HAP-1 (cell line): ENCODE data around the gene CLP1.
A peak's percentile ranks its signal among the peaks of the same experiment; 100 is the strongest.
"Not testable (repeated sequence)": the region's sequence is repeated elsewhere in the genome, so short reads cannot be mapped to it uniquely, and the experiment has no call there.

Experiments
- DNase-seq, 2 experiments: peaks; one replicate each; pipeline ENCODE4 v3.0.0-alpha.2; 2016 to 2020; ENCODE audit warnings: low spot score in 2 of 2
- H3K27me3 ChIP-seq: fragments of 250-450 bp; sonication (Bioruptor Pico); 2 replicates; pipeline ENCODE4 v1.5.1; 2020; ENCODE audit warnings: low read depth, mild to moderate bottlenecking, moderate library complexity
- H3K36me3 ChIP-seq: fragments of 250-450 bp; sonication (Bioruptor Pico); replicated peaks from 2 replicates; pipeline ENCODE4 v1.5.1; 2020; ENCODE audit warnings: mild to moderate bottlenecking
- H3K4me1 ChIP-seq: fragments of 250-450 bp; sonication (Bioruptor Pico); 2 replicates; pipeline ENCODE4 v1.5.1; 2020; ENCODE audit warnings: mild to moderate bottlenecking
- H3K4me3 ChIP-seq: fragments of 250-450 bp; sonication (Bioruptor Pico); 2 replicates; pipeline ENCODE4 v1.5.1; 2020; ENCODE audit warnings: mild to moderate bottlenecking, moderate library complexity
- H3K9me3 ChIP-seq: fragments of 250-450 bp; sonication (Bioruptor Pico); 2 replicates; pipeline ENCODE4 v1.5.1; 2020; ENCODE audit warnings: mild to moderate bottlenecking, moderate library complexity
- in situ Hi-C: fragments of 300-500 bp; cut with MboI; formaldehyde crosslinking; loops from 3 replicates; pipeline ENCODE4 v1.14.3; 2020; ENCODE audit warnings: low sequenced_read_pairs, inconsistent platforms, mixed read lengths

The CLP1 gene

GRCh38 chr11:57646194-57646798 lies 11.3 kb upstream of the CLP1 start:
- peaks cover 25% of the 10 kb centered on the region for H3K27me3 ChIP-seq
- no peak for DNase-seq
- no peak overlapping the region for H3K4me3 ChIP-seq
- in situ Hi-C loops: no loop called here
- H3K36me3 ChIP-seq: peaks cover 15% of the 10 kb centered on the region
- peaks cover 5% of the 10 kb centered on the region; the same call in 1 of the 2 replicates for H3K4me1 ChIP-seq
- H3K9me3 ChIP-seq: no peaks in the 10 kb centered on the region; the same call in 1 of the 2 replicates

GRCh38 chr11:57646799-57647303 lies 10.7 kb upstream of the CLP1 start:
- H3K27me3 ChIP-seq: peaks cover 25% of the 10 kb centered on the region
- in situ Hi-C loops: no loop called here
- peaks cover 9% of the 10 kb centered on the region for H3K36me3 ChIP-seq
- no peaks in the 10 kb centered on the region; the same call in 1 of the 2 replicates for H3K9me3 ChIP-seq
- H3K4me3 ChIP-seq: no peak overlapping the region
- peaks cover 5% of the 10 kb centered on the region; the same call in 1 of the 2 replicates for H3K4me1 ChIP-seq
- no peak for DNase-seq

GRCh38 chr11:57647372-57647771 lies 10.2 kb upstream of the CLP1 start:
- H3K9me3 ChIP-seq: no peaks in the 10 kb centered on the region; the same call in 1 of the 2 replicates
- H3K4me3 ChIP-seq: no peak overlapping the region
- no peak for DNase-seq
- in situ Hi-C loops: no loop called here
- H3K27me3 ChIP-seq: peaks cover 25% of the 10 kb centered on the region
- peaks cover 6% of the 10 kb centered on the region for H3K36me3 ChIP-seq
- peaks cover 5% of the 10 kb centered on the region; the same call in 1 of the 2 replicates for H3K4me1 ChIP-seq

GRCh38 chr11:57647960-57648800 lies 9.4 kb upstream of the CLP1 start:
- DNase-seq: no peak
- H3K4me3 ChIP-seq: no peak overlapping the region
- peaks cover 6% of the 10 kb centered on the region for H3K36me3 ChIP-seq
- H3K4me1 ChIP-seq: peaks cover 5% of the 10 kb centered on the region; the same call in 1 of the 2 replicates
- no peaks in the 10 kb centered on the region; the same call in 1 of the 2 replicates for H3K9me3 ChIP-seq
- H3K27me3 ChIP-seq: peaks cover 25% of the 10 kb centered on the region
- in situ Hi-C loops: no loop called here

- Histone ChIP-seq H3K4me1 (peaks cover 5% of the 10 kb centered on the region; the same call in 1 of the 2 replicates), H3K9me3 (no peaks in the 10 kb centered on the region; the same call in 1 of the 2 replicates), H3K27me3 (peaks cover 25% of the 10 kb centered on the region), H3K4me3 (no peak overlapping the region), H3K36me3 (peaks cover 6% of the 10 kb centered on the region)
- in situ Hi-C loops: no loop called here
- peak in 1 of 2 experiments; percentile 46 for DNase-seq
Measured at GRCh38 chr11:57648801-57649735, 8.5 kb upstream of the CLP1 start.

GRCh38 chr11:57649826-57650738 lies 7.5 kb upstream of the CLP1 start, which contains the start of gene YPEL4:
YPEL4 (minus strand) TSS chr11:57649912; CDS start chr11:57647107, 2,805 bp downstream.
- Histone ChIP-seq H3K4me1 (peaks cover 5% of the 10 kb centered on the region; the same call in 1 of the 2 replicates), H3K4me3 (no peak within 1 kb of the TSS), H3K27me3 (peaks cover 25% of the 10 kb centered on the region), H3K36me3 (peaks cover 6% of the 10 kb centered on the region), H3K9me3 (no peaks in the 10 kb centered on the region; the same call in 1 of the 2 replicates)
- in situ Hi-C loops: no loop called here
- peak in 1 of 2 experiments; percentile 43 for DNase-seq

GRCh38 chr11:57650739-57651090 lies 6.8 kb upstream of the CLP1 start:
- H3K4me1 ChIP-seq: peaks cover 5% of the 10 kb centered on the region; the same call in 1 of the 2 replicates
- H3K36me3 ChIP-seq: peaks cover 6% of the 10 kb centered on the region
- in situ Hi-C loops: no loop called here
- H3K27me3 ChIP-seq: peaks cover 25% of the 10 kb centered on the region
- H3K9me3 ChIP-seq: no peaks in the 10 kb centered on the region
- no peak for DNase-seq
- H3K4me3 ChIP-seq: no peak overlapping the region

DNA sequence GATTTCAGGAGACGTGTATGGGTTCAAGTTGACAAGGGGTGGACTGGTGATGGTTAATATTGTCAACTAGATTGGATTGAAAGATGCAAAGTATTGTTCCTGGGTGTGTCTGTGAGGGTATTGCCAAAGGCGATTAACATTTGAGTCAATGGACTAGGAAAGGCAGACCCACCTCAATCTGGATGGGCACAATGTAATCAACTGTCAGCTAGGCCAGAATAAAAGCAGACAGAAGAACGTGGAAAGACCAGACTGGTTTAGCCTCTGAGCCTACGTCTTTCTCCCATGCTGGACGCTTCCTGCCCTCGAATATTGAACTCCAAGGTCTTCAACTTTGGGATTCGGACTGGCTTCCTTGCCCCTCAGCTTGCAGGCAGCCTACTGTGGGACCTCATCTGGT lies 6.2 kb upstream of the CLP1 start:
- no peaks in the 10 kb centered on the region for H3K9me3 ChIP-seq
- no peak for DNase-seq
- H3K36me3 ChIP-seq: peaks cover 3% of the 10 kb centered on the region
- in situ Hi-C loops: no loop called here
- H3K4me3 ChIP-seq: no peak overlapping the region
- peaks cover 25% of the 10 kb centered on the region for H3K27me3 ChIP-seq
- peaks cover 7% of the 10 kb centered on the region for H3K4me1 ChIP-seq

DNA sequence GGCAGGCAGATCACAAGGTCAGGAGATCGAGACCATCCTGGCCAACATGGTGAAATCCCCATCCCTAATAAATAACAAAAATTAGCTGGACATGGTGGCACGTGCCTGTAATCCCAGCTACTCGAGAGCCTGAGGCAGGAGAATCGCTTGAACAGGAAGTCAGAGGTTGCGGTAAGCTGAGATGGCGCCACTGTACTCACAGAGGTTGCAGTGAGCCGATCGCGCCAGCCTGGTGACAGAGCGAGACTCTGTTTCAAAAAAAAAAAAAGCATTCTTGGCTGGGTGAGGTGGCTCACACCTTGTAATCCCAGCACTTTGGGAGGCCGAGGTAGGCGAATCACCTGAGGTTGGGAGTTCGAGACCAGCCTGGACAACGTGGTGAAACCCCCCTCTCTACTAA lies 5.3 kb upstream of the CLP1 start:
- DNase-seq, H3K9me3 ChIP-seq, H3K36me3 ChIP-seq, H3K4me3 ChIP-seq, in situ Hi-C loops: not testable (repeated sequence)
- Histone ChIP-seq H3K27me3 (peaks cover 25% of the 10 kb centered on the region), H3K4me1 (peaks cover 15% of the 10 kb centered on the region)

DNA sequence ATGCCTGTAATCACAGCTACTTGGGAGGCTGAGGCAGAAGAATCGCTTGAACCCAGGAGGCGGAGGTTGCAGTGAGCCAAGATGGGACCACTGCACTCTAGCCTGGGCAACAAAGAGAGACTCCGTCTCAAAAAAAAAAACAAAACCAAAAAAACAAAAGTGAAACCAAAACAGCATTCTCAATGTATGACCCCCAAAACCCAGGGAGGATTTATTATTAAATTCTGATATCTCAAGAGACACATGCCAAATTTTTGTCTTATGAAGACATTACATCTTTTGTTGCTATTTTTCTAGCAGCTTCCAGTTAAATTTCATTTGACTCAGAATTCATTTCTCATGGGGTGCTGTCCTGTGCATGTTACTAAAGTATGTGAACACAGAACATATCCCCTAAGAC lies 4.9 kb upstream of the CLP1 start:
- H3K4me3 ChIP-seq: no peak overlapping the region
- DNase-seq: no peak
- no peaks in the 10 kb centered on the region for H3K36me3 ChIP-seq
- H3K4me1 ChIP-seq: peaks cover 15% of the 10 kb centered on the region
- H3K9me3 ChIP-seq: no peaks in the 10 kb centered on the region
- peaks cover 21% of the 10 kb centered on the region for H3K27me3 ChIP-seq
- in situ Hi-C loops: no loop called here

DNA sequence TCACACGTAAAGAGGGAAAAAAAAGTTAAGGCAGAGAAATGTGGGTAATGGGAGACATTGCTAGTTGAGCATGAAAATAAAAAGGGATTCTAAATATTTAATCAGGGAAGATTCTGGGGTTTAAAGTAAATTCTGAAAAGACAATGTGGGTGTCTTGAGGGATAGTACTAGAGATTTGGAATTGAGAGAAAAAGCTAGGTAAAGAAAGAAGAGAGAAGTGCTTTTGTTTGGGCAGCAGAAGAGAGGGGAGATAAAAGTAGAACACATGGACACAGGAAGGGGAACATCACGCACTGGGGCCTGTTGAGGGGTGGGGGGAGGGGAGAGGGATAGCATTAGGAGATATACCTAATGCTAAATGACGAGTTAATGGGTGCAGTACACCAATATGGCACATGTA lies 4.4 kb upstream of the CLP1 start:
- no peak for DNase-seq
- in situ Hi-C loops: no loop called here
- H3K9me3 ChIP-seq: no peaks in the 10 kb centered on the region
- peaks cover 15% of the 10 kb centered on the region for H3K4me1 ChIP-seq
- H3K27me3 ChIP-seq: peaks cover 16% of the 10 kb centered on the region
- no peak overlapping the region for H3K4me3 ChIP-seq
- no peaks in the 10 kb centered on the region for H3K36me3 ChIP-seq

- H3K9me3 ChIP-seq: no peaks in the 10 kb centered on the region
- peak overlapping the region; percentile 57 for H3K4me3 ChIP-seq
- in situ Hi-C loops: no loop called here
- H3K27me3 ChIP-seq: no peaks in the 10 kb centered on the region
- H3K36me3 ChIP-seq: peaks cover 22% of the 10 kb centered on the region
- peaks cover 14% of the 10 kb centered on the region for H3K4me1 ChIP-seq
- DNase-seq: peak in 1 of 2 experiments; percentile 12
Measured at GRCh38 chr11:57656885-57657193, 723 bp upstream of the CLP1 start.
